Cerebellar cortex (tissue), 1 donor: ENCODE data around the gene MAP1LC3B2.

Source experiments
- DNase-seq: peaks from one replicate; pipeline ENCODE4 v3.0.0-alpha.2; 2015; ENCODE audit warnings: low spot score

MAP1LC3B2 gene

GRCh38 chr12:116538076-116538591 is 21.0 kb upstream of the MAP1LC3B2 start:
- no peak for DNase-seq

GRCh38 chr12:116538682-116539305 is 20.4 kb upstream of the MAP1LC3B2 start:
- DNase-seq: no peak

GRCh38 chr12:116539361-116539771 is 19.8 kb upstream of the MAP1LC3B2 start:
- DNase-seq: peak; percentile 59

GRCh38 chr12:116539905-116540482 is 19.2 kb upstream of the MAP1LC3B2 start:
- DNase-seq: peak; percentile 73

- DNase-seq: no peak
These were observed 18.5 kb upstream of the MAP1LC3B2 start for GRCh38 chr12:116540622-116541152.

GRCh38 chr12:116541547-116542344 is 17.4 kb upstream of the MAP1LC3B2 start:
- no peak for DNase-seq

- DNase-seq: peak; percentile 54
These were observed 16.7 kb upstream of the MAP1LC3B2 start for GRCh38 chr12:116542345-116542956.

- no peak for DNase-seq
These were observed 14.5 kb upstream of the MAP1LC3B2 start for GRCh38 chr12:116544656-116545055.

GRCh38 chr12:116545144-116545543 is 14.0 kb upstream of the MAP1LC3B2 start:
- DNase-seq: no peak

- no peak for DNase-seq
These were observed 13.2 kb upstream of the MAP1LC3B2 start for GRCh38 chr12:116545936-116546335.

- no peak for DNase-seq
These were observed 11.2 kb upstream of the MAP1LC3B2 start for GRCh38 chr12:116547955-116548501.

GRCh38 chr12:116549993-116550392 is 9.2 kb upstream of the MAP1LC3B2 start:
- no peak for DNase-seq

- no peak for DNase-seq
These were observed 8.0 kb upstream of the MAP1LC3B2 start for GRCh38 chr12:116551151-116551550.

- DNase-seq: no peak
These were observed 7.6 kb upstream of the MAP1LC3B2 start for GRCh38 chr12:116551619-116551951.

GRCh38 chr12:116551952-116552772 is 7.0 kb upstream of the MAP1LC3B2 start:
- no peak for DNase-seq

GRCh38 chr12:116552773-116553373 is 6.3 kb upstream of the MAP1LC3B2 start:
- no peak for DNase-seq

GRCh38 chr12:116556356-116556952 is 2.7 kb upstream of the MAP1LC3B2 start:
- DNase-seq: no peak

GRCh38 chr12:116556964-116557698 is 2.0 kb upstream of the MAP1LC3B2 start:
- DNase-seq: no peak

- DNase-seq: no peak
These were observed 660 bp upstream of the MAP1LC3B2 start for GRCh38 chr12:116558280-116559161.
